HepG2 (cell line): ENCODE data around the gene TPI1. TPM values are rescaled to one million over a fixed set of nuclear protein-coding genes. Genes with fewer than 3 reads are reported as not detected.

Source experiments
- BHLHE40 ChIP-seq: IDR thresholded peaks from 2 replicates; pipeline ENCODE4 v1.6.1; 2011; ENCODE audit warnings: low read length, improper control_type of control experiment
- HMGXB3 ChIP-seq: sonication (generic); formaldehyde crosslinking; IDR thresholded peaks from 2 replicates; pipeline ENCODE4 v1.4.0; 2020; ENCODE audit warnings: missing genetic modification reagents, borderline replicate concordance
- KAT7 ChIP-seq: IDR thresholded peaks from 2 replicates; pipeline ENCODE4 v1.6.1; 2018; ENCODE audit warnings: borderline replicate concordance, missing compliant biosample characterization
- MYPOP ChIP-seq: sonication (generic); formaldehyde crosslinking; IDR thresholded peaks from 2 replicates; pipeline ENCODE4 v1.8.1; 2023; ENCODE audit warnings: mild to moderate bottlenecking, moderate library complexity, missing genetic modification reagents
- NBN ChIP-seq: fragments of 450-650 bp; conservative IDR thresholded peaks from 2 replicates; pipeline ENCODE4 v1.6.1; 2017
- NCOA1 ChIP-seq: sonication (generic); formaldehyde crosslinking; IDR thresholded peaks from 2 replicates; pipeline ENCODE4 v1.9.0; 2021; ENCODE audit warnings: missing genetic modification reagents
- TRAFD1 ChIP-seq: sonication (generic); formaldehyde crosslinking; IDR thresholded peaks from 2 replicates; pipeline ENCODE4 v1.5.1; 2020; ENCODE audit warnings: missing genetic modification reagents, mild to moderate bottlenecking, borderline replicate concordance
- ZC3H4 ChIP-seq: sonication (generic); formaldehyde crosslinking; IDR thresholded peaks from 2 replicates; pipeline ENCODE4 v1.4.0; 2020; ENCODE audit warnings: missing genetic modification reagents, borderline replicate concordance
- ZFP90 ChIP-seq: sonication (generic); formaldehyde crosslinking; IDR thresholded peaks from 2 replicates; pipeline ENCODE4 v1.8.0; 2022; ENCODE audit warnings: missing genetic modification reagents, mild to moderate bottlenecking, inconsistent platforms, borderline replicate concordance
- ZHX2 ChIP-seq, 2 experiments: sonication (generic) in 1 of 2; formaldehyde crosslinking in 1 of 2; IDR thresholded peaks; 2 replicates each; pipeline versions ENCODE4 v1.6.1 to v1.9.0; 2014 to 2022; ENCODE audit warnings: antibody characterized with exemption in 1 of 2, borderline replicate concordance in 1 of 2, inconsistent platforms in 1 of 2, low read depth in 1 of 2, missing genetic modification reagents in 1 of 2
- ZNF24 ChIP-seq: fragments of 450-650 bp; IDR thresholded peaks from 2 replicates; pipeline ENCODE4 v1.6.1; 2017; ENCODE audit warnings: antibody characterized with exemption, mild to moderate bottlenecking
- ZNF350 ChIP-seq: sonication (generic); formaldehyde crosslinking; IDR thresholded peaks from 2 replicates; pipeline ENCODE4 v1.4.0; 2020; ENCODE audit warnings: mild to moderate bottlenecking, low read depth, missing genetic modification reagents, borderline replicate concordance
- ZNF44 ChIP-seq: sonication (generic); formaldehyde crosslinking; IDR thresholded peaks from 2 replicates; pipeline ENCODE4 v1.5.1; 2020; ENCODE audit warnings: mild to moderate bottlenecking, missing genetic modification reagents
- polyA plus RNA-seq, 8 experiments: library from polyadenylated mRNA; depleted of rRNA in 3 of 8; stranded (reverse) in 7 of 8; unstranded in 1 of 8; fragments of >200 nt; fragmentation: Illumina TruSeq in 4 of 8; extraction: Trizol in 4 of 8; gene quantifications; 2 replicates each; pipeline versions ENCODE4 v1.2.1 to v1.2.3, GENCODE V29; 2011 to 2016; ENCODE audit warnings: low read depth in 4 of 8, missing spikeins in 1 of 8, mixed read lengths in 1 of 8; ENCODE audit not compliant: insufficient read depth in 1 of 8
- total RNA-seq, 5 experiments: library from RNA; depleted of rRNA; stranded (reverse); fragments of >200 nt; fragmentation: Illumina TruSeq; extraction: Trizol; gene quantifications; 2 replicates each; pipeline ENCODE4 v1.2.3, GENCODE V29; 2016; ENCODE audit warnings: low read depth in 1 of 5

Gene TPI1
- total and polyA plus RNA-seq, 2 of the 13 experiments (the other 11 are each of a cell fraction or from before 2014, with no cell fraction given) = 945 to 2,535 TPM

- TF ChIP-seq HMGXB3 (0 out of 2 replicates have a peak, but pooled peaks have one; percentile 16), NBN (no peak), BHLHE40 (no peak), ZFP90 (CRISPR knock-in tag) (no peak), ZC3H4 (CRISPR knock-in tag) (no peak), ZHX2 (IDR thresholded peaks at IDR 0.05; ENCODE audit: low read depth) (no peak), ZHX2 (CRISPR knock-in tag; IDR thresholded peaks at IDR 0.05; ENCODE audit: borderline replicate concordance) (no peak), NCOA1 (CRISPR knock-in tag) (no peak), ZNF24 (no peak), MYPOP (CRISPR knock-in tag) (no peak), KAT7 (no peak), ZNF350 (no peak), ZNF44 (CRISPR knock-in tag) (no peak), TRAFD1 (CRISPR knock-in tag) (no peak)
Observed at GRCh38 chr12:6871052-6871957, 4.0 kb downstream of the TPI1 start (continued).
